SIG-M5 treated with dmso at 0.1 percent for 504 hours (cell line): ENCODE results near the gene TNNT1.
"Not testable (repeated sequence)": the region's sequence is repeated elsewhere in the genome, so short reads cannot be mapped to it uniquely, and the experiment has no call there.

Source experiments
- DNase-seq: peaks from one replicate; lab custom pipeline; 2025; ENCODE audit not compliant: unreplicated experiment; lab: John Stamatoyannopoulos, UW

The TNNT1 gene

GRCh38 chr19:55111238-55111831, 37.7 kb downstream of the TNNT1 start:
- no peak for DNase-seq

- no peak for DNase-seq
Observed at GRCh38 chr19:55109527-55110291, 39.3 kb downstream of the TNNT1 start.

GRCh38 chr19:55107252-55107651, 41.8 kb downstream of the TNNT1 start:
- not testable (repeated sequence) for DNase-seq

- DNase-seq = no peak
Observed at GRCh38 chr19:55106591-55106990, 42.4 kb downstream of the TNNT1 start.

GRCh38 chr19:55105237-55105636, 43.8 kb downstream of the TNNT1 start:
- DNase-seq = no peak

GRCh38 chr19:55103190-55103589, 45.8 kb downstream of the TNNT1 start:
- no peak for DNase-seq

- no peak for DNase-seq
Observed at GRCh38 chr19:55101261-55101660, 47.7 kb downstream of the TNNT1 start.

- no peak for DNase-seq
Observed at GRCh38 chr19:55099557-55100506, 49.2 kb downstream of the TNNT1 start.

- no peak for DNase-seq
Observed at GRCh38 chr19:55098716-55099556, 50.1 kb downstream of the TNNT1 start.

- no peak for DNase-seq
Observed at GRCh38 chr19:55097864-55098715, 50.9 kb downstream of the TNNT1 start.

- DNase-seq = no peak
Observed at GRCh38 chr19:55096061-55096701, 52.8 kb downstream of the TNNT1 start.

GRCh38 chr19:55095260-55096060, 53.5 kb downstream of the TNNT1 start:
- DNase-seq = no peak

- DNase-seq = no peak
Observed at GRCh38 chr19:55094456-55095259, 54.3 kb downstream of the TNNT1 start.

GRCh38 chr19:55092423-55093318, 56.3 kb downstream of the TNNT1 start:
- no peak for DNase-seq

GRCh38 chr19:55091955-55092354, 57.1 kb downstream of the TNNT1 start:
- DNase-seq = no peak

- DNase-seq = no peak
Observed at GRCh38 chr19:55091126-55091910, 57.7 kb downstream of the TNNT1 start.
